Head of caudate nucleus (tissue), 42 donors: ENCODE results near the gene LIMS1.
A peak's percentile ranks its signal among the peaks of the same experiment; 100 is the strongest.
"Not testable (repeated sequence)": the region's sequence is repeated elsewhere in the genome, so short reads cannot be mapped to it uniquely, and the experiment has no call there.

Experiments used
- DNase-seq, 42 donors: peaks; one replicate each; pipeline versions ENCODE4 v3.0.0 to v3.0.0-alpha.2; 2020 to 2021; ENCODE audit warnings: mixed read lengths in 7 of 42
- intact Hi-C: fragments of 100-400 bp; cut with DNase I; formaldehyde crosslinking; loops from one replicate; pipeline ENCODE4 v1.15.0; 2022

The LIMS1 gene

GRCh38 chr2:108648796-108649195, 114.5 kb downstream of the LIMS1 start:
- intact Hi-C loops, DNase-seq: not testable (repeated sequence)

DNA sequence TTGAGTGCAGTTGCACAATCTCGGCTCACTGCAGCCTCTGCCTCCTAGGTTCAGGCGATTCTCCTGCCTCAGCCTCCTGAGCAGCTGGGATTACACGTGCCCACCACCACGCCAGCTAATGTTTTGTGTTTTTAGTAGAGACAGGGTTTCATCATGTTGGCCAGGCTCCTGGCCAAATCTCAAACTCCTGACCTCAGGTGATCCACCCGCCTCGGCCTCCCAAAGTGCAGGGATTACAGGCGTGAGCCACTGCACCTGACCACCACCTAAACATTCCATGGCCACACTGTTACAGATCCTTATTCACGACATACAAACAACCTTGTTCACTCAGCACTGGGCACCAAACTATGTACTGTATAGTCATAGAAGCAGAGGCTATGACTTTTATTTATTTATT, 116.2 kb downstream of the LIMS1 start:
- DNase-seq, intact Hi-C loops: not testable (repeated sequence)

DNA sequence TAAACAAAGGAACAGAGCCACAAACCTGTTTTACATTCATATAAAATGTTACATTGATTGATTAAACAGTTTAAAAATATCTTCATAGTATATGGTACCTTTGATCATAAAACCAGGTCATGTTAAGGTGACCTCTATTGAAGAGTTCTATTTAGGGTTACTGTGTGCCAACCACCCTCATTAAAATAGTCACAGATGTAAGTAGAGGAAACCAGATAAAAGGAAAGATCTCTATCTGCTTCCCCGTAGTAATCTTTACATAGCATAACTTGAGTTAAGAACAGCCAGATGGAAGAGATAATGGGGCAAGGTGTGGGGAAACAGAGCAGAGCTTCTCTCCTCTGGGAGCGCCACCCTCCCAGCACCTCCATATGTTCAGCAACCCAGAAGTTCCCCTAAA, 117.2 kb downstream of the LIMS1 start:
- DNase-seq, intact Hi-C loops: not testable (repeated sequence)

- intact Hi-C loops: not testable (repeated sequence)
- DNase-seq: peak in 22 of 42 donors; percentile 5 to 81 (median 50)
Observed at GRCh38 chr2:108652187-108652931, 118.1 kb downstream of the LIMS1 start.

DNA sequence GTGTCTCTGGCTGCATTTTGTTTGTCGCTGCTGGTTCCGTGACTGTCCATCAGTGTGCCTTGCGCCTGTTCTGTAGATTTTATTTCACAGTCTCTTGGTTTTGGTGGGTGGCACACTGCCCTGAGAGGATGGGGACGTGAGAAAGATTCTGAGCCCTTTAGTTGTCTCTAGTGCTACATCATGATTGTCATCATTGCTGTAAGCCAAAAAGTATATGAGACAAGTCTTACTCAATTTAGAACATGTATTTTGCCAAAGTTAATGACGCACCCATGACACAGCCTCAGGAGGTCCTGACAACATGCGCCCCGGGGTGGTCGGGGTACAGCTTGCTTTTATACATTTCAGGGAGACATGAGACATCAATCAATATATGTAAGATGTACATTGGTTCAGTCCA, 119.2 kb downstream of the LIMS1 start:
- DNase-seq, intact Hi-C loops: not testable (repeated sequence)

GRCh38 chr2:108653849-108654248, 119.6 kb downstream of the LIMS1 start:
- intact Hi-C loops, DNase-seq: not testable (repeated sequence)

DNA sequence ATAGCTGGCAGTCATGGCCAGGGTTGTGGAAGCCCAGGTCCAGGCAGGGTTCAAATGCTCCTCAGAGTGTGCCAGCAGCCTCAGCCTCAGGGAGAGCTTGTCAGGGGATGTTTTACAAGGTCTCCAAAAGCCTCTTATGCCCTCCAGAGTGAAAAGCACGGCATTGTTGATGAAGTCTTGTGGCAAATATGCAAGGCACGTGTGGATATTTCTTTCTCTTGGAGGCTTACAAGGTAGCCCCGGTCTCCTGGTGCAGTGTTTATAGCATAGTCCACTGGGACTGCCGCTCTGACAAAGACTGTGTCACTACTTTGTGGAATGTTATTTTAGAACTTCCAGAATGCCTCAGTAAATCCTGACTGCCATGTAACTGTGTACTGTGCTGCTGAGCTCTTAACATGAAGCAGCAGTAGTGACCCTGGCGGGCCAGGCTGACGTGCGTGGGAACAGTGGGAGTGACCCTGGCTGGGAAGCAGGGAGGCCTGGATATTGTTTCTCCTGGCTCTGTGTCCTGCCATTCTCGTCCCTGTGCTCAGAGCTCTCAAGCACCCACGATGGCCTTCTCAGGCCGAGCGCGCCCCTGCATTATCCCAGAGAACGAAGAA, 120.4 kb downstream of the LIMS1 start:
- peak in 4 of 42 donors; percentile 37 to 42 (median 40) for DNase-seq
- intact Hi-C loops: not testable (repeated sequence)

DNA sequence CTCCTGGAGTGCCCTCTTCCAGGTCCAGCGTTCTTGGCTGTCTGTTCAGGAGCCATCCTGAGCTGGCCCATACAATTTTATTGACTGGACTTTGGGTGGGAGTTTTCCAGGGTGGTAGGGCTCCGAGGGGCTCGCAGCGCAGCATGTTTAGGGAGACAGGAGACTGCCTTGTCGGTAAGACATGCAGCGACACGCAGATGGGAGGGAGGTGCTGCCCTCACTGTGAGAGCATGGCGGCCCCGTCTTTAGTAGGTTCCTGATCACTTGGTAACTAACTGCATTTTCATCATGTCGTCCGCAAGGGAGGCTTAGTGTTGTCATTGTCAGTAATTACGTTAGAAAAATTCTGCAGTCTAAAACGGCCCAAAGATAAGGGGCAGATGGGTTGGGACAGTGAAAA, 121.0 kb downstream of the LIMS1 start:
- DNase-seq, intact Hi-C loops: not testable (repeated sequence)

DNA sequence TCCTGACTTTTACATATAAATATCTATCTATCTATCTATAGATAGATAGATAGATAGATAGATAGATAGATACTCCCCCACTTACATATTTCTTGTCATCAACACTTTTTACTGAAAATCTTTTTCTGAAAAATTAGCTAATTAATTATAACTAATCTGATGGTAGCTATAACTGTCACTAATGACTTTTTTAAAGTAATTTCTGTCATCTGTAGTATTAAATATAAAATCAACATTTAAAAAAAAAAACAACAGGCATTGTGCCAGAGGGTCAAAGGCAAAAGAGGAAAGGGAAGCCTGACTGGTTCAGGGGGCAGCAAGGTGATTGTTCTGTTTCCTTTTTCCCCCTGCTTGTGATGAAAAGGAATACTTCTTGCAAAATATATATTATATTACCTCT, 122.0 kb downstream of the LIMS1 start:
- DNase-seq, intact Hi-C loops: not testable (repeated sequence)

- intact Hi-C loops, DNase-seq: not testable (repeated sequence)
Observed at GRCh38 chr2:108657517-108657916, 123.2 kb downstream of the LIMS1 start.

DNA sequence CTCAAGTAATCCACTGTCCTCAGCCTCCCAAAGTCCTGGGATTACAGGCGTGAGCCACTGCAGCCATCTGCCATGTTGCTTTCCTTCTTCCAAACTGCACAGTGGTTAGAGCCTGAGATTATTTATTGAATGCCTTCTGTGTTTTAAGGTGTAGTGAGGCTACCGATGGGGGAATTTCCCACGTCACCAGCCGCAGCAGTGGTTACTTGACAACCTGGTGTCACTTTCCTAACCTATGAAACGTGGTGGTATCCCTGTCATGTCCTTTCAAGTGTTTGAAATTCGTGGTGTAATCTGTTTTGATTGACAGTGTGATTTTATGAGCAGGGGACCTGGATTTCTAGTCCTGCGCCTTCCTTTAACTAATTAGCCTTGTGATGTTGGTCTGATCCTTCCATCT, 124.3 kb downstream of the LIMS1 start:
- not testable (repeated sequence) for DNase-seq

GRCh38 chr2:108661493-108661892, 127.2 kb downstream of the LIMS1 start:
- intact Hi-C loops: not testable (repeated sequence)

More for the DNA sequence above, 124.3 kb downstream of the LIMS1 start:
- intact Hi-C loops: not testable (repeated sequence)

GRCh38 chr2:108662207-108662612, 127.9 kb downstream of the LIMS1 start:
- intact Hi-C loops: not testable (repeated sequence)
- DNase-seq: peak in 10 of 42 donors; percentile 20 to 75 (median 47)

More at GRCh38 chr2:108661493-108661892, 127.2 kb downstream of the LIMS1 start:
- DNase-seq: not testable (repeated sequence)

GRCh38 chr2:108663346-108663745, 129.1 kb downstream of the LIMS1 start:
- DNase-seq, intact Hi-C loops: not testable (repeated sequence)

DNA sequence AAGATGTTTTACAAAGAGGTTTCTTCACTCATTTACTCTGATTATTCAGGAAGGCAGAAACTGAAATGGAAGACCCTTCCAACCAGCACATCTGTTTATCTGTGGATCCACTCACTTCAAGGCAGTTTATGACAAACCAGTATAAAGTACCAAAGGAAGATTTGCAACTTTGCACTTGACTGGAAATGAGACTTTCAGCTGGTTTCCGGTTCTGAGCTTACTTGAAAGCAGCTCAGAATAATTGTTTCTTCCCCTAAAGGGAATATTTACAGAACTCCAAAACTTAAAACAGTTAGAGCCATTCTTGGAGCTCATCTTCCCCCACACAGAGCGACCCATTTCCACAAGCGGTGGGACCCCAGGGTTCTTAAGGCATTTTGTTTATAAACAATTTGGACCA, 129.8 kb downstream of the LIMS1 start:
- DNase-seq, intact Hi-C loops: not testable (repeated sequence)

DNA sequence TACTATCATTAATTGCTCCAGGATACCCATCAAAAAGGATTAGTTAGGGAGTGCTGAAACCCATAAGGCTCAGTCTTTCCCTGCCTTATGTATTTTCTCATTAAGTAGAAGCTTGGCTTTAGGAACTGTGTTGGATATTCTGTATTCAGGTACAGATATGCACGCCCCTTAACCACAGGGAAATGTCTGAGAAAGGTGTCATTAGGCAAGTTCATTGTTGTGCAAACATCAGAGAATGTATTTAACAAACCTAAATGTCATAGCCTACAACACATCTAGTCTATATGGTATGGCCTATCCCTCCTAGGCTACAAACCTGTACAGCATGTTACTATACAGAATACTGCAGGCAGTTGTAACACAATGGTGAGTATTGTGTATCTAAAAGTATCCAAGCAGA, 130.7 kb downstream of the LIMS1 start:
- DNase-seq, intact Hi-C loops: not testable (repeated sequence)

- intact Hi-C loops, DNase-seq: not testable (repeated sequence)
Observed at GRCh38 chr2:108665975-108666374, 131.7 kb downstream of the LIMS1 start.

DNA sequence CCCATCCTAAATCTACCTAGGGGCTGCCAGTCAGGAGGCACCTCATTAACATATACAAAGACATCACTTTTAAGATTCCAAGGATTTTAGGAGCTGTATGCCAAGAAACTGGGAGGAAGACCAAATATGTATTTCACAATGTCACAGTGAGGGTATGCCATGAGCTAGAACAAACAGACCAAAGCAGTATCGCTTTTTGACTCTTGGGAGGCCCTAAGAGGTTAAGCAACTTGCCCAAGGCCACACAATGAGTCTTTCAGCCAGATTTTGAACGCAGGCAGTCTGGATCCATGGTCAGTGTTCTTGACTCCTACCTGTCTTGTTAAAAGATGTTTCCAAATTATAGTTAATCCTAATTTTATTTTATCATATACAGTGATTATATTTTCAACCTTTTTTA, 132.9 kb downstream of the LIMS1 start:
- intact Hi-C loops: not testable (repeated sequence)

DNA sequence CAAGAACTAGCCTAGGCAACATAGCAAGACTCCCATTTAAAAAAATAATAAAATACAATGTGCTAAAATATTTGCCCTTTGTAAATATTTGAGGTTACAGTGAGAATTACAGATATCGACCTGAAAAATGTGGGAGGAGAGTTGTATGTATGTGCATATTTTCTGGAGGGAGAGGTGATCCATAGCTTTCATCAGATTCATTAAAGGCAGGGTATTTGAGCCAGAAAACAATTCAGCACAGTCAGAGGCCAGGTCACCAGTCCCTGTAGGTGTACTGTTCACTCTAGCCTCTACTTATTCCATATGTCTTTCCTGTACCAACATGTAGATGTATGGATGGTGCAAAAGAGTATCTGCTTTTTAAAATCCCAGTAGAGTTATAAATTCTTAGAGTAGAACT, 136.0 kb downstream of the LIMS1 start:
- DNase-seq, intact Hi-C loops: not testable (repeated sequence)

More for the DNA sequence above, 132.9 kb downstream of the LIMS1 start:
- DNase-seq: not testable (repeated sequence)

- DNase-seq, intact Hi-C loops: not testable (repeated sequence)
Observed at GRCh38 chr2:108672200-108672805, 138.0 kb downstream of the LIMS1 start.
